B cell (primary cell): ENCODE data around the gene LRR1. TPM values are rescaled to one million over a fixed set of nuclear protein-coding genes. Genes with fewer than 3 reads are reported as not detected.

ENCODE experiments used
- ATAC-seq: fragments of 200-7000 bp; cut with Tn5 transposase; one replicate; pipeline ENCODE4 v1.10.0; 2021; ENCODE audit warnings: low read depth, mild to moderate bottlenecking, moderate number of reproducible peaks, moderate library complexity
- CTCF ChIA-PET: fragments of 350-600 bp; sonication (Branson Sonifier 250); formaldehyde crosslinking; loops from one replicate; lab custom pipeline; 2021; ENCODE audit warnings: antibody characterized with exemption, inconsistent platforms; lab: Charles Lee
- POLR2A ChIA-PET: fragments of 350-600 bp; sonication (Branson Sonifier 250); formaldehyde crosslinking; loops from one replicate; lab custom pipeline; 2021; ENCODE audit warnings: antibody characterized with exemption; lab: Charles Lee
- DNase-seq: peaks from one replicate; pipeline ENCODE4 v3.0.0; 2013
- H2AFZ ChIP-seq: 2 replicates; pipeline ENCODE4 v1.6.1; 2012; ENCODE audit warnings: mild to moderate bottlenecking, low read depth, low read length; ENCODE audit not compliant: insufficient read depth, poor library complexity, severe bottlenecking
- H3K27ac ChIP-seq, 2 donors: 1 replicate in 1 of 2; 2 replicates in 1 of 2; pipeline ENCODE4 v1.5.1; 2012 to 2013; ENCODE audit warnings: low read length in 2 of 2, mild to moderate bottlenecking in 2 of 2, moderate library complexity in 1 of 2
- H3K27me3 ChIP-seq, 4 experiments: fragments of 200-600 bp in 1 of 4; sonication (generic) in 1 of 4; replicated peaks in 1 of 4; 1 replicate in 2 of 4; 2 replicates in 2 of 4; pipeline versions ENCODE4 v1.6.1 to v1.7.0; 2013 to 2016; ENCODE audit warnings: low read length in 3 of 4, mild to moderate bottlenecking in 2 of 4, mixed read lengths in 1 of 4, moderate library complexity in 1 of 4; ENCODE audit not compliant: insufficient read depth in 4 of 4, control insufficient read depth in 3 of 4; ENCODE audit errors: control extremely low read depth in 1 of 4
- H3K36me3 ChIP-seq, 2 experiments: replicated peaks in 1 of 2; 1 replicate in 1 of 2; 2 replicates in 1 of 2; pipeline versions ENCODE4 v1.6.1 to v1.7.1; 2013; ENCODE audit warnings: low read length in 1 of 2; ENCODE audit not compliant: insufficient read depth in 2 of 2, control insufficient read depth in 1 of 2; ENCODE audit errors: control extremely low read depth in 1 of 2, extremely low read depth in 1 of 2
- H3K4me1 ChIP-seq, 2 donors: fragments of 200-600 bp in 1 of 2; sonication (generic) in 1 of 2; 1 replicate in 1 of 2; 2 replicates in 1 of 2; pipeline versions ENCODE4 v1.5.1 to v1.6.1; 2013 to 2017; ENCODE audit warnings: low read length in 2 of 2; ENCODE audit not compliant: control insufficient read depth in 2 of 2, insufficient read depth in 2 of 2
- H3K4me2 ChIP-seq: replicated peaks from 2 replicates; pipeline ENCODE3; 2012; ENCODE audit warnings: mild to moderate bottlenecking, low read depth, low read length; ENCODE audit not compliant: poor library complexity, severe bottlenecking
- H3K4me3 ChIP-seq, 5 experiments: fragments of 200-600 bp in 1 of 5; sonication (generic) in 1 of 5; 1 replicate in 3 of 5; 2 replicates in 2 of 5; pipeline versions ENCODE4 v1.5.1 to v1.7.0; 2011 to 2016; ENCODE audit warnings: low read length in 4 of 5, mild to moderate bottlenecking in 4 of 5, low read depth in 2 of 5, control low read depth in 1 of 5, moderate library complexity in 1 of 5; ENCODE audit not compliant: insufficient read depth in 1 of 5; ENCODE audit errors: control extremely low read depth in 1 of 5, extremely low read depth in 1 of 5
- H3K79me2 ChIP-seq: fragments of 200-600 bp; sonication (generic); one replicate; pipeline ENCODE4 v1.6.0; 2016; ENCODE audit warnings: low read length; ENCODE audit not compliant: control insufficient read depth, insufficient read depth
- H3K9ac ChIP-seq: fragments of 200-600 bp; sonication (generic); 2 replicates; pipeline ENCODE4 v1.6.1; 2017; ENCODE audit warnings: mild to moderate bottlenecking, low read length, moderate library complexity
- H3K9me3 ChIP-seq, 3 donors: one replicate each; pipeline versions ENCODE4 v1.6.1 to v1.7.1; 2013; ENCODE audit warnings: low read length in 2 of 3; ENCODE audit not compliant: control insufficient read depth in 2 of 3, insufficient read depth in 1 of 3; ENCODE audit errors: control extremely low read depth in 1 of 3
- H4K20me1 ChIP-seq: 2 replicates; pipeline ENCODE4 v1.6.0; 2012; ENCODE audit warnings: mild to moderate bottlenecking, low read length; ENCODE audit not compliant: insufficient read depth, control insufficient read depth, poor library complexity, severe bottlenecking
- H3K27ac Mint-ChIP-seq: one replicate; pipeline ENCODE4 v1.8.0; 2021; ENCODE audit warnings: mixed read lengths
- H3K27me3 Mint-ChIP-seq: one replicate; pipeline ENCODE4 v1.8.0; 2021; ENCODE audit warnings: mixed read lengths
- H3K4me1 Mint-ChIP-seq: one replicate; pipeline ENCODE4 v1.8.0; 2021; ENCODE audit warnings: mixed read lengths
- H3K4me3 Mint-ChIP-seq: one replicate; pipeline ENCODE4 v1.8.0; 2021; ENCODE audit warnings: mixed read lengths
- H3K9me3 Mint-ChIP-seq: one replicate; pipeline ENCODE4 v1.8.0; 2022; ENCODE audit warnings: mixed read lengths; ENCODE audit not compliant: insufficient read depth
- CTCF ChIP-seq: fragments of 200-600 bp; IDR thresholded peaks from one replicate; pipeline ENCODE4 v1.8.0; 2022; ENCODE audit warnings: antibody characterized with exemption, mild to moderate bottlenecking
- EZH2 ChIP-seq: IDR thresholded peaks from 2 replicates; pipeline ENCODE4 v1.6.1; 2012; ENCODE audit warnings: borderline replicate concordance, low read depth, mild to moderate bottlenecking, moderate library complexity, low read length; ENCODE audit not compliant: insufficient read depth, poor library complexity, severe bottlenecking
- WGBS: methylation state at CpG from one replicate; pipeline ENCODE4 v1.1.5; 2013; ENCODE audit warnings: missing lambda C conversion rate; ENCODE audit not compliant: insufficient coverage; 5-methylcytosine and 5-hydroxymethylcytosine counted together
- intact Hi-C: fragments of 100-400 bp; cut with micrococcal nuclease; formaldehyde crosslinking; loops from one replicate; pipeline ENCODE4 v1.10.0; 2022
- polyA plus RNA-seq: library from polyadenylated mRNA; depleted of rRNA; stranded (reverse); fragments of >200 nt; gene quantifications from 2 replicates; pipeline ENCODE4 v1.2.3, GENCODE V29; 2012
- total RNA-seq, 2 donors: library from RNA; stranded (reverse); fragments of 120-200 nt in 1 of 2; gene quantifications; 1 replicate in 1 of 2; 2 replicates in 1 of 2; pipeline versions ENCODE4 v1.2.3 to v1.2.4, GENCODE V29; 2013 to 2022

LRR1 gene
- total and polyA plus RNA-seq, 2 donors (not counting 1 experiment from before 2014, with no cell fraction given), result 3.5 to 10.3 TPM

DNA sequence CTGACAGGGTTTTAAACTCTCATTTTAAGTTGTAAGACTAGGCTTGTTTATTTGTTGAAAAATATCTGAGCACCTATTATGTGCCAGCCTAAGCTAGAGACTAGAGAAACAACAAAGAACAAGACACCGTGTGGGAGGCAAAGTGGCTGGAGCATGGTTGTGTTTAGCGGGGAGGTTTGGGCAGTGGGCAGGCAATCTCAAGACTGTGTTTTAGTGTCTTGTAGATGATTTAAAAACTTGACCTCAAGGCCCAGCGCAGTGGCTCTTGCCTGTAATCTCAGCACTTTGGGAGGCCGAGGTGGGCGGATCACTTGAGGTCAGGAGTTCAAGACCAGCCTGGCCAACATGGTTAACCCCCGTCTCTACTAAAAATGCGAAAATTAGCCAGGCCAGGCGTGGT is 13.9 kb downstream of the LRR1 start:
- H3K79me2 ChIP-seq, result peaks cover 29% of the 10 kb centered on the region
- no peak overlapping the region for H2AFZ ChIP-seq
- ChIA-PET POLR2A (interaction anchor here (0.7 to 0.9 kb wide), 2 partner anchors 14 to 34 kb away, joined by 3 to 4 read pairs; partner anchors contain the start of gene LRR1), CTCF (interaction anchor here (1.1 kb wide), 1 partner anchor 9 kb away, joined by 4 read pairs; the partner anchor contains the start of genes MGAT2 and RPL36AL)
- intact Hi-C loops, result no loop called here
- no peaks in the 10 kb centered on the region for H3K27me3 Mint-ChIP-seq
- peaks cover 6 to 7% of the 10 kb centered on the region in 2 experiments for H3K36me3 ChIP-seq
- no peak overlapping the region for H3K4me3 ChIP-seq
- H3K4me1 Mint-ChIP-seq, result peaks cover 5% of the 10 kb centered on the region
- WGBS, result 95% methylated on average over 6 of the region's 8 CpGs
- no peak overlapping the region for H3K4me2 ChIP-seq
- no peaks in the 10 kb centered on the region for H3K4me1 ChIP-seq
- TF ChIP-seq EZH2 (no peak), CTCF (no peak)
- ATAC-seq (no peak), DNase-seq (no peak)
- no peak overlapping the region for H3K9ac ChIP-seq
- H3K9me3 ChIP-seq, result no peaks in the 10 kb centered on the region
- H3K4me3 Mint-ChIP-seq, result no peak overlapping the region
- H3K27ac ChIP-seq, result no peak overlapping the region
- no peaks in the 10 kb centered on the region for H3K9me3 Mint-ChIP-seq
- H3K27ac Mint-ChIP-seq, result no peak overlapping the region
- peaks cover 12% of the 10 kb centered on the region for H4K20me1 ChIP-seq
- no peaks in the 10 kb centered on the region for H3K27me3 ChIP-seq

DNA sequence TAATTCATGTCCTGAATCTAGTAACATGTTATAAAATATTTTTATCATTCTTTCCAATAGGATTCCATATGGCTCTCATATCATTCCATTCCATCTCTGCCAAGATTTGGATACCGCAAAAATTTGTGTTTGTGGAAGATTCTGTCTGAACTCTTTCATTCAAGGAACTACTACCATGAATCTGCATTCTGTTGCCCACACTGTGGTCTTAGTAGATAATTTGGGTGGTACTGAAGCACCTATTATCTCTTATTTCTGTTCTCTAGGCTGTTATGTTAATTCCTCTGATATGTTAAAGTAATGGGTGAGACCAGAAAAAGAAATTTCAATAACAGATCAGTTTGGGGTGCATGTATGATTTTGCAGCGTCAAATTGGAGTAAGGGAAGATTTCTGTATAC is 15.5 kb downstream of the LRR1 start:
- Mint-ChIP-seq H3K4me3 (no peak overlapping the region), H3K27ac (no peak overlapping the region), H3K9me3 (no peaks in the 10 kb centered on the region), H3K27me3 (no peaks in the 10 kb centered on the region), H3K4me1 (peaks cover 16% of the 10 kb centered on the region)
- Histone ChIP-seq H3K9me3 (no peaks in the 10 kb centered on the region), H3K27me3 (no peaks in the 10 kb centered on the region), H4K20me1 (peaks cover 22% of the 10 kb centered on the region), H3K36me3 (peaks cover 6 to 19% of the 10 kb centered on the region in 2 experiments), H2AFZ (no peak overlapping the region), H3K79me2 (peaks cover 45% of the 10 kb centered on the region), H3K9ac (no peak overlapping the region), H3K4me2 (no peak overlapping the region), H3K4me1 (peaks cover 5 to 10% of the 10 kb centered on the region in 2 donors), H3K27ac (no peak overlapping the region), H3K4me3 (no peak overlapping the region)
- ChIA-PET CTCF (no interaction called here), POLR2A (interaction anchor here (0.6 kb wide), 1 partner anchor 21 kb away, joined by 8 read pairs; no protein-coding TSS in a partner anchor)
- intact Hi-C loops, result no loop called here
- ATAC-seq, result no peak
- no peak for DNase-seq
- TF ChIP-seq CTCF (no peak), EZH2 (no peak)
- no CpG with 5 or more reads among the region's 2 CpGs for WGBS
